Measurements from ENCODE around the gene CRAT. TPM values are rescaled to one million over a fixed set of nuclear protein-coding genes. Genes with fewer than 3 reads are reported as not detected.

The CRAT gene
- total RNA-seq, 4 donors from 2014 or later: 20.0 to 42.4 (median 27.4) TPM

- TF ChIP-seq POLR2A (IDR thresholded peaks at IDR 0.05) (no peak), CTCF (IDR thresholded peaks at IDR 0.05) (no peak)
- H3K4me1 ChIP-seq: peaks cover 0 to 7% of the 10 kb centered on the region in 2 donors
- intact Hi-C loops (cut with DNase I; ENCODE audit: low total_unique reads): no loop called here
- DNase-seq: no peak
- H3K27me3 ChIP-seq: no peaks in the 10 kb centered on the region
- peak overlapping the region; percentile 11 to 89 for H3K27ac ChIP-seq
- H3K36me3 ChIP-seq: no peaks in the 10 kb centered on the region
- peak overlapping the region; percentile 66 to 71 for H3K4me3 ChIP-seq
- H3K9me3 ChIP-seq: no peaks in the 10 kb centered on the region
These were observed 30.3 kb downstream of the CRAT start for GRCh38 chr9:129080298-129080600.

- Histone ChIP-seq H3K9me3 (no peaks in the 10 kb centered on the region), H3K4me1 (peaks cover 0 to 7% of the 10 kb centered on the region in 2 donors), H3K4me3 (peak overlapping the region in 1 of 2 donors; percentile 66), H3K36me3 (no peaks in the 10 kb centered on the region), H3K27me3 (no peaks in the 10 kb centered on the region), H3K27ac (no peak overlapping the region)
- intact Hi-C loops (cut with DNase I; ENCODE audit: low total_unique reads): no loop called here
- DNase-seq: no peak
- no peak for TF ChIP-seq POLR2A (IDR thresholded peaks at IDR 0.05)
- no peak for TF ChIP-seq CTCF (IDR thresholded peaks at IDR 0.05)
These were observed 30.8 kb downstream of the CRAT start for GRCh38 chr9:129079829-129080228.

GRCh38 chr9:129078691-129079503, 31.7 kb downstream of the CRAT start:
- TF ChIP-seq POLR2A (IDR thresholded peaks at IDR 0.05): no peak
- no peak for TF ChIP-seq CTCF (IDR thresholded peaks at IDR 0.05)
- H3K4me3 ChIP-seq: no peak overlapping the region
- no peak overlapping the region for H3K27ac ChIP-seq
- no peaks in the 10 kb centered on the region for H3K9me3 ChIP-seq
- no peaks in the 10 kb centered on the region for H3K36me3 ChIP-seq
- intact Hi-C loops (cut with DNase I; ENCODE audit: low total_unique reads): no loop called here
- no peaks in the 10 kb centered on the region for H3K27me3 ChIP-seq
- DNase-seq: no peak
- peaks cover 0 to 7% of the 10 kb centered on the region in 2 donors for H3K4me1 ChIP-seq

- peaks cover 0 to 7% of the 10 kb centered on the region in 2 donors for H3K4me1 ChIP-seq
- intact Hi-C loops (cut with DNase I; ENCODE audit: low total_unique reads): no loop called here
- no peaks in the 10 kb centered on the region for H3K9me3 ChIP-seq
- H3K27ac ChIP-seq: no peak overlapping the region
- H3K4me3 ChIP-seq: no peak overlapping the region
- TF ChIP-seq CTCF (IDR thresholded peaks at IDR 0.05) (no peak), POLR2A (IDR thresholded peaks at IDR 0.05) (no peak)
- no peaks in the 10 kb centered on the region for H3K36me3 ChIP-seq
- no peaks in the 10 kb centered on the region for H3K27me3 ChIP-seq
- no peak for DNase-seq
These were observed 33.4 kb downstream of the CRAT start for GRCh38 chr9:129077236-129077635.

- no peak overlapping the region for H3K27ac ChIP-seq
- H3K9me3 ChIP-seq: no peaks in the 10 kb centered on the region
- H3K4me3 ChIP-seq: no peak overlapping the region
- intact Hi-C loops (cut with DNase I; ENCODE audit: low total_unique reads): no loop called here
- no peaks in the 10 kb centered on the region for H3K27me3 ChIP-seq
- no peaks in the 10 kb centered on the region for H3K36me3 ChIP-seq
- no peak for DNase-seq
- TF ChIP-seq POLR2A (IDR thresholded peaks at IDR 0.05): no peak
- no peak for TF ChIP-seq CTCF (IDR thresholded peaks at IDR 0.05)
- peaks cover 0 to under 1% of the 10 kb centered on the region in 2 donors for H3K4me1 ChIP-seq
These were observed 34.0 kb downstream of the CRAT start for GRCh38 chr9:129076640-129077037.

Measured in uterus (tissue), 4 donors.